Smooth muscle cell (in vitro differentiated cells): ENCODE results near the gene CCL5. TPM values are rescaled to one million over a fixed set of nuclear protein-coding genes. Genes with fewer than 3 reads are reported as not detected.
A peak's percentile ranks its signal among the peaks of the same experiment; 100 is the strongest.

Experiments used
- DNase-seq: peaks from one replicate; lab custom pipeline; 2025; ENCODE audit not compliant: unreplicated experiment; lab: John Stamatoyannopoulos, UW
- H2AFZ ChIP-seq: fragments of 200-600 bp; sonication (generic); 2 replicates; pipeline ENCODE4 v1.6.0; 2016; ENCODE audit warnings: antibody characterized with exemption, low read depth, mild to moderate bottlenecking
- H3F3A ChIP-seq: fragments of 200-600 bp; sonication (generic); 2 replicates; pipeline ENCODE4 v1.6.0; 2017; ENCODE audit warnings: antibody characterized with exemption, low read depth
- H3K27ac ChIP-seq: fragments of 200-600 bp; sonication (generic); 2 replicates; pipeline ENCODE4 v1.5.1; 2016; ENCODE audit warnings: low read depth, mild to moderate bottlenecking
- H3K27me3 ChIP-seq: fragments of 200-600 bp; sonication (generic); 2 replicates; pipeline ENCODE4 v1.6.1; 2016; ENCODE audit warnings: low read depth, mild to moderate bottlenecking
- H3K36me3 ChIP-seq: fragments of 200-600 bp; sonication (generic); 2 replicates; pipeline ENCODE4 v1.5.1; 2016; ENCODE audit warnings: low read depth
- H3K4me1 ChIP-seq: fragments of 200-600 bp; sonication (generic); 2 replicates; pipeline ENCODE4 v1.5.1; 2016; ENCODE audit warnings: low read depth
- H3K4me2 ChIP-seq: fragments of 200-600 bp; sonication (generic); 2 replicates; pipeline ENCODE4 v1.6.0; 2016; ENCODE audit warnings: mild to moderate bottlenecking
- H3K4me3 ChIP-seq: fragments of 200-600 bp; sonication (generic); 2 replicates; pipeline ENCODE4 v1.5.1; 2016; ENCODE audit warnings: mild to moderate bottlenecking
- H3K79me2 ChIP-seq: fragments of 200-600 bp; sonication (generic); 2 replicates; pipeline ENCODE4 v1.6.0; 2016; ENCODE audit warnings: low read depth, mild to moderate bottlenecking
- H3K9ac ChIP-seq: fragments of 200-600 bp; sonication (generic); 2 replicates; pipeline ENCODE4 v1.6.0; 2016; ENCODE audit warnings: low read depth
- H3K9me3 ChIP-seq: fragments of 200-600 bp; sonication (generic); replicated peaks from 2 replicates; pipeline ENCODE4 v1.5.1; 2016; ENCODE audit warnings: low read depth
- H4K20me1 ChIP-seq: fragments of 200-600 bp; sonication (generic); 2 replicates; pipeline ENCODE4 v1.6.0; 2016; ENCODE audit warnings: low read depth
- CTCF ChIP-seq: fragments of 200-600 bp; sonication (generic); IDR thresholded peaks from 2 replicates; pipeline ENCODE4 v1.5.1; 2017; ENCODE audit warnings: borderline replicate concordance, mild to moderate bottlenecking, antibody characterized with exemption; ENCODE audit not compliant: insufficient read depth, poor library complexity, severe bottlenecking
- WGBS: methylation state at CpG from one replicate; pipeline ENCODE4 v1.1.7; 2016; ENCODE audit warnings: low lambda C conversion rate; 5-methylcytosine and 5-hydroxymethylcytosine counted together
- polyA plus RNA-seq: library from polyadenylated mRNA; unstranded; fragments of >200 nt; fragmentation: Nextera tagmentation; extraction: Ambion mirVana; gene quantifications from 2 replicates; pipeline ENCODE4 v1.2.1, GENCODE V29; 2016
- total RNA-seq: library from RNA; depleted of rRNA; stranded (reverse); fragments of >200 nt; gene quantifications from 2 replicates; pipeline ENCODE4 v1.2.3, GENCODE V29; 2014

The CCL5 gene
- total and polyA plus RNA-seq, 2 experiments from 2014 or later, result 0.09 TPM; not detected in 1

GRCh38 chr17:35895636-35896587 is 15.8 kb upstream of the CCL5 start:
- no peak for DNase-seq
- Histone ChIP-seq H4K20me1 (no peaks in the 10 kb centered on the region), H2AFZ (no peak overlapping the region), H3K4me1 (peaks cover 7% of the 10 kb centered on the region), H3K27ac (peak overlapping the region; percentile 60), H3K9me3 (no peaks in the 10 kb centered on the region), H3K79me2 (no peaks in the 10 kb centered on the region), H3K27me3 (no peaks in the 10 kb centered on the region), H3F3A (peaks cover 7% of the 10 kb centered on the region), H3K4me3 (no peak overlapping the region), H3K36me3 (no peaks in the 10 kb centered on the region), H3K4me2 (no peak overlapping the region), H3K9ac (peak overlapping the region; percentile 14)
- no peak for TF ChIP-seq CTCF
- WGBS, result 70% methylated on average over 14 of the region's 14 CpGs

- no peaks in the 10 kb centered on the region for H3K79me2 ChIP-seq
- no peaks in the 10 kb centered on the region for H4K20me1 ChIP-seq
- peaks cover 10% of the 10 kb centered on the region for H3F3A ChIP-seq
- H3K4me1 ChIP-seq, result peaks cover 15% of the 10 kb centered on the region
- H3K4me3 ChIP-seq, result no peak overlapping the region
- WGBS, result 87% methylated on average over 7 of the region's 7 CpGs
- H3K27me3 ChIP-seq, result no peaks in the 10 kb centered on the region
- H2AFZ ChIP-seq, result no peak overlapping the region
- H3K36me3 ChIP-seq, result no peaks in the 10 kb centered on the region
- DNase-seq, result no peak
- no peak overlapping the region for H3K4me2 ChIP-seq
- no peaks in the 10 kb centered on the region for H3K9me3 ChIP-seq
- no peak for TF ChIP-seq CTCF
- H3K9ac ChIP-seq, result no peak overlapping the region
- no peak overlapping the region for H3K27ac ChIP-seq
These were observed 14.0 kb upstream of the CCL5 start for GRCh38 chr17:35894206-35894605.

- Histone ChIP-seq H3K4me1 (peaks cover 15% of the 10 kb centered on the region), H3F3A (peaks cover 10% of the 10 kb centered on the region), H4K20me1 (no peaks in the 10 kb centered on the region), H3K27ac (no peak overlapping the region), H3K4me3 (no peak overlapping the region), H3K36me3 (no peaks in the 10 kb centered on the region), H3K9me3 (no peaks in the 10 kb centered on the region), H2AFZ (no peak overlapping the region), H3K27me3 (no peaks in the 10 kb centered on the region), H3K4me2 (no peak overlapping the region), H3K79me2 (no peaks in the 10 kb centered on the region), H3K9ac (no peak overlapping the region)
- no peak for DNase-seq
- no peak for TF ChIP-seq CTCF
- WGBS, result 88% methylated on average over 4 of the region's 4 CpGs
These were observed 13.6 kb upstream of the CCL5 start for GRCh38 chr17:35893751-35894150.
